ENCODE data around the gene FCRLB. TPM values are rescaled to one million over a fixed set of nuclear protein-coding genes. Genes with fewer than 3 reads are reported as not detected.

Gene FCRLB
- total and polyA plus RNA-seq, 5 donors from 2014 or later, result 0.25 to 0.63 (median 0.51) TPM; not detected in 1

DNA sequence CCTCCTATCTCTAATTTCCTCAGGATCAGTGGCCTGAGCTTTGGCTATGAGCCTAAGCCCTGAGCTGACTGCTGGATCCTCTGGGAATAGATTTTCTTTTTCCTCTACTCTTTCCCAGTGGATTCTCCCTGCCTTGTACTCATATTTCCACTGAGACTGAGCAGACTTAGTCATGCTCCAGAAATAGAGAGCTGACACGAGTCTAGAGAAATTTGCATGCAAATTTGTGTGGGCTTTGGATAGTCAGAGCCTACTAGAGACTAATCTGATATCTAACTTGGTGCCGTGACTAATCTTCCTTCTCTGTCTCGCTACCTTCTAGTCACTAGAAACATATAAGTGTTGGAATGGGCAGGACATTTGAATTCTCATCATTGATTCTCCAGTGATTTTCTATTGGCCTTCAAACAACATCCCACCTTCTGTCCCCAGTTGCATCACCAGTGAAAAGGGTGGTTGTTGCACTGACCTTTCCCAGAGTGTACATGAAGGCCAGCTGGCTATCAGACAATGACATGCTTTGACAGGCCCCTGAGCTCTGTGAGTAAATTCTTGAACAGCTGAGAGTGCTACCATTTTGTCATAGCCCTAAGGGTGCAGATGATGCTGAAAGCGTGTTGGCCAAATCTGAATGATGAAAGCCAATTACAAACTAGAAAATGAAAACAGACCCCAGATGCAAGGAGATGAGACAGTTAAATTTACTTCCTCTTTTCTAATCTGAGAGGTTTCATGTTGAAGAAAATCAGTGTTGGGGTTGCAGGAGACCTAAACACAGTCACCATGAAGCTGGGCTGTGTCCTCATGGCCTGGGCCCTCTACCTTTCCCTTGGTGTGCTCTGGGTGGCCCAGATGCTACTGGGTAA, 14.6 kb upstream of the FCRLB start, which contains the start of gene FCRLA:
FCRLA (plus strand) TSS at position 748 of the 866 bp plus-strand sequence; CDS start at position 784, 36 bp downstream.
- H3K27ac ChIP-seq (ENCODE audit: insufficient read depth, low read length, poor library complexity, severe bottlenecking), result no peak within 1 kb of the TSS
- H3K9me3 Mint-ChIP-seq, result no peaks in the 10 kb centered on the region

DNA sequence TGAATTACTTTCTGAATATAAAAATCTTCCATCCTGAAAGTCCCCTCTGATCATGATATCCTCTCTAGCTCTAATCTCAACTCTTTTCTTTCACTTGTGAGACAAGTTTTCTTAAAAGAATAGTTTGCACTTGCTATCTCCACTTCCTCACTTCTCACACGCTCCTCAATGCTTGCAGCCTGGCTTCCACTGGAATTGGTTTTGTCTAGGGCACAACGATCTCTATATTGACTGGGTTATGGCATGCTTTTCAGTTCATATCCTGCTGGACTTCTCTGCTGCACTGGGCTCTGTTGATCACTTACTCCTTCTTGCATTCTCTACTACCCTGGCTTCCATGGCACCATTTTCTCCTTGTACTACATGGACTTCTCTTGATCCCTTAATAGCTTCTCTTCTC, 13.8 kb upstream of the FCRLB start:
- Histone ChIP-seq H3K36me3 (ENCODE audit: control insufficient read depth, insufficient read depth, low read length) (no peaks in the 10 kb centered on the region), H3K27me3 (ENCODE audit: control insufficient read depth, insufficient read depth, low read length) (peaks cover 4% of the 10 kb centered on the region), H3K4me1 (ENCODE audit: control insufficient read depth, insufficient read depth, low read length, poor library complexity, severe bottlenecking) (no peaks in the 10 kb centered on the region), H3K9me3 (ENCODE audit: control insufficient read depth in 2 of 2, low read length in 2 of 2) (no peaks in the 10 kb centered on the region), H3K27ac (ENCODE audit: insufficient read depth, low read length, poor library complexity, severe bottlenecking) (no peak overlapping the region), H3K4me3 (ENCODE audit: low read depth, low read length) (no peak overlapping the region)
- Mint-ChIP-seq H3K4me1 (no peaks in the 10 kb centered on the region), H3K9me3 (no peaks in the 10 kb centered on the region), H3K36me3 (no peaks in the 10 kb centered on the region), H3K27me3 (peaks cover 22% of the 10 kb centered on the region), H3K4me3 (no peak overlapping the region), H3K27ac (no peak overlapping the region)
- ATAC-seq (ENCODE audit: low read depth in 2 of 2) (no peak), DNase-seq (no peak)

More for the DNA sequence above, 14.6 kb upstream of the FCRLB start, which contains the start of gene FCRLA:
- H3K4me3 Mint-ChIP-seq, result no peak within 1 kb of the TSS
- H3K36me3 Mint-ChIP-seq, result no peaks in the 10 kb centered on the region
- peaks cover 23% of the 10 kb centered on the region for H3K27me3 Mint-ChIP-seq
- Histone ChIP-seq H3K9me3 (ENCODE audit: control insufficient read depth in 2 of 2, low read length in 2 of 2) (no peaks in the 10 kb centered on the region), H3K4me3 (ENCODE audit: low read depth, low read length) (no peak within 1 kb of the TSS), H3K36me3 (ENCODE audit: control insufficient read depth, insufficient read depth, low read length) (no peaks in the 10 kb centered on the region), H3K4me1 (ENCODE audit: control insufficient read depth, insufficient read depth, low read length, poor library complexity, severe bottlenecking) (no peaks in the 10 kb centered on the region), H3K27me3 (ENCODE audit: control insufficient read depth, insufficient read depth, low read length) (peaks cover 5% of the 10 kb centered on the region)
- ATAC-seq (ENCODE audit: low read depth in 2 of 2) (peak in 1 of 2 donors; percentile 43), DNase-seq (no peak)
- H3K27ac Mint-ChIP-seq, result no peak within 1 kb of the TSS
- no peaks in the 10 kb centered on the region for H3K4me1 Mint-ChIP-seq

DNA sequence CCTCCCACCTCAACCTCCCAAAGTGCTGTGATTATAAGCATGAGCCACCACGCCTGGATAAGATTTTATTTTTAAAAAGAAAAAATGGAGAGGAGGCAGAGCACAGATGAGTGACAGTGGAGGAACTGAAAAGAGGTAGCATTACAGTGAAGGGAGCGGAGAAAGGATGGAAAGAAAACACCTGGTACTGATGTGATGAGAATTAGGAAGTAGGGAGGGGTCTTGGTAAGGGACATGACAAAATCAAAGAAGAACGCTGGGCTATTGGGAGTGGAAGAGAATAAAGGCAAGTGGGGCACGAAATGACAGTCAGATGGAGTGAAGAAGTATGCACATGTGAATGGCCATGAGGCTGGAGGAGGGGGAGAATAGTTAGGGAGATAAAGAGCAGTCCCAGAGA, 12.0 kb upstream of the FCRLB start:
- H3K4me3 ChIP-seq (ENCODE audit: low read depth, low read length), result no peak overlapping the region
- DNase-seq (no peak), ATAC-seq (ENCODE audit: low read depth in 2 of 2) (no peak)
- peaks cover 24% of the 10 kb centered on the region for H3K27me3 Mint-ChIP-seq
- peaks cover 4% of the 10 kb centered on the region for H3K27me3 ChIP-seq (ENCODE audit: control insufficient read depth, insufficient read depth, low read length)
- H3K4me3 Mint-ChIP-seq, result no peak overlapping the region
- H3K36me3 Mint-ChIP-seq, result no peaks in the 10 kb centered on the region
- H3K27ac Mint-ChIP-seq, result no peak overlapping the region
- no peaks in the 10 kb centered on the region for H3K4me1 Mint-ChIP-seq
- no peak overlapping the region for H3K27ac ChIP-seq (ENCODE audit: insufficient read depth, low read length, poor library complexity, severe bottlenecking)
- H3K4me1 ChIP-seq (ENCODE audit: control insufficient read depth, insufficient read depth, low read length, poor library complexity, severe bottlenecking), result no peaks in the 10 kb centered on the region
- H3K36me3 ChIP-seq (ENCODE audit: control insufficient read depth, insufficient read depth, low read length), result no peaks in the 10 kb centered on the region
- no peaks in the 10 kb centered on the region for H3K9me3 ChIP-seq (ENCODE audit: control insufficient read depth in 2 of 2, low read length in 2 of 2)
- H3K9me3 Mint-ChIP-seq, result no peaks in the 10 kb centered on the region

DNA sequence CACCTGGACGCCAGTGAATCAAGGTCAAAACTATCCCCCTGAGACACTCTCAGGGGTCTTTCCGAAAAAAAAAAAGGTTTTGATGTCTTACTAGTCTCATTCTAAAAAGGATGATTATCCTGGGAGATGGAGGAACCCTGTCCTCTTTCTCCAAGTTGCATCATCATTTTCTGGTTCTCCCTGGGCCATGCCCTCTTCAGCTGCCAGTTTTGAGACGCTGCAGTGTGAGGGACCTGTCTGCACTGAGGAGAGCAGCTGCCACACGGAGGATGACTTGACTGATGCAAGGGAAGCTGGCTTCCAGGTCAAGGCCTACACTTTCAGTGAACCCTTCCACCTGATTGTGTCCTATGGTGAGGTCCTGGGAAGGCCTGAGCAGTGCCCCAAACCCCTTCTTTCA, 10.8 kb upstream of the FCRLB start:
- no peaks in the 10 kb centered on the region for H3K4me1 Mint-ChIP-seq
- no peak overlapping the region for H3K27ac Mint-ChIP-seq
- H3K9me3 Mint-ChIP-seq, result no peaks in the 10 kb centered on the region
- Histone ChIP-seq H3K27ac (ENCODE audit: insufficient read depth, low read length, poor library complexity, severe bottlenecking) (no peak overlapping the region), H3K27me3 (ENCODE audit: control insufficient read depth, insufficient read depth, low read length) (peaks cover 8% of the 10 kb centered on the region), H3K9me3 (ENCODE audit: control insufficient read depth in 2 of 2, low read length in 2 of 2) (no peaks in the 10 kb centered on the region), H3K4me3 (ENCODE audit: low read depth, low read length) (no peak overlapping the region), H3K36me3 (ENCODE audit: control insufficient read depth, insufficient read depth, low read length) (no peaks in the 10 kb centered on the region), H3K4me1 (ENCODE audit: control insufficient read depth, insufficient read depth, low read length, poor library complexity, severe bottlenecking) (no peaks in the 10 kb centered on the region)
- ATAC-seq (ENCODE audit: low read depth in 2 of 2), result no peak
- H3K27me3 Mint-ChIP-seq, result peaks cover 27% of the 10 kb centered on the region
- H3K36me3 Mint-ChIP-seq, result no peaks in the 10 kb centered on the region
- no peak overlapping the region for H3K4me3 Mint-ChIP-seq
- DNase-seq, result no peak

DNA sequence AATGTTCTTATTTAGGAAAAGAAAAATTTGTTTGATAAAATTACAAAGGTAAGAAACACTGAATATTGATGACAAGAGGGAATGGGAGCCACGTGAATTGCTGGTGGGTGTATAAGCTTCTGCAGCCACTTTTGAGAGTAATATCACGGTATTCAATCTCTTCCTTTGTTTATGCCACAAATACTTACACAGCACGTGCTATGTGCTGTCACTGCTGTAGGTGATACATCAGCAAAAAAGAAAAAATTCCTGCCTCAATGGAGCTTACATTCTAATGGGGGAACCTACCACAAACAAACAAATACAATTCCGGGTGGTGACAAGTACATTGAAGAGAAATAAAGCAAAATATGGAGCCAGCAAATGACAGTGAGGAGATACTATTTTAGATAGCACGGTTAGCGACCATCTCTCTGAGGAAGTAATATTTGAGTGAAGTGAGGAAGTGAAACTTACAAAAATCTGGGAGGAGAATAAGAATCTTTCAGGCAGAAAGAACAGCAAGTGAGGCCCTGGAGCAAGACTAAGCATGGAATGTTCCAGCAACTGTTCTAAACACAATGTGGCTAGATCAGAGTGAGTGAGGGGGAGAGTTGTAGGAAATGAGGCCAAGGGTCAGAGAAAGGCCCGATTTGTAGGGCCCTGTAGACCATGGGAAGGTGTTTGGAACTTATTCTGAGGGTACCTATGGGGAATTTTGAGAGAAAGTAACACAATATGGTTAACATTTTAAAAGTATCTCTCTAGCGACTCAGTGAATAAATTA, 2.6 kb upstream of the FCRLB start:
- Histone ChIP-seq H3K27me3 (ENCODE audit: control insufficient read depth, insufficient read depth, low read length) (peaks cover 12% of the 10 kb centered on the region), H3K36me3 (ENCODE audit: control insufficient read depth, insufficient read depth, low read length) (no peaks in the 10 kb centered on the region), H3K4me3 (ENCODE audit: low read depth, low read length) (no peak overlapping the region), H3K4me1 (ENCODE audit: control insufficient read depth, insufficient read depth, low read length, poor library complexity, severe bottlenecking) (no peaks in the 10 kb centered on the region), H3K27ac (ENCODE audit: insufficient read depth, low read length, poor library complexity, severe bottlenecking) (no peak overlapping the region), H3K9me3 (ENCODE audit: control insufficient read depth in 2 of 2, low read length in 2 of 2) (no peaks in the 10 kb centered on the region)
- H3K27ac Mint-ChIP-seq, result no peak overlapping the region
- DNase-seq (no peak), ATAC-seq (ENCODE audit: low read depth in 2 of 2) (no peak)
- H3K4me1 Mint-ChIP-seq, result peaks cover 0 to 5% (median under 1%) of the 10 kb centered on the region in 4 donors
- H3K36me3 Mint-ChIP-seq, result no peaks in the 10 kb centered on the region
- peaks cover 0 to 2% (median 0%) of the 10 kb centered on the region in 7 donors for H3K9me3 Mint-ChIP-seq
- H3K4me3 Mint-ChIP-seq, result no peak overlapping the region
- peaks cover 60% of the 10 kb centered on the region for H3K27me3 Mint-ChIP-seq

DNA sequence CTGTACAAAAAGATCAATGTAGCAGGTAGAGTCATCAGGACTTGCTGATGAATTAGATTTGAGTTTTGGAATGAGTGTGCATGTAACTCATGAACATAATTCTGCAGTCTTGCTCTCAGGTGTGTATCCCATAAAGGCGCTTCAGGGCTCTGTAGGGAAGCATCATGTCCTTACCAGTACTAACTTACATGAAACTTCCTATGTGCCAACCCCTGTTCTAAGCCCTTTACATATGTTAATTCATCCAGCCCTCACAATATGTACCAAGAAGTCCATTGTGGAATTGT, 2.1 kb upstream of the FCRLB start:
- no peaks in the 10 kb centered on the region for H3K36me3 ChIP-seq (ENCODE audit: control insufficient read depth, insufficient read depth, low read length)
- Mint-ChIP-seq H3K4me3 (no peak overlapping the region), H3K9me3 (peaks cover 0 to 2% (median 0%) of the 10 kb centered on the region in 7 donors), H3K27me3 (peaks cover 66% of the 10 kb centered on the region), H3K4me1 (peaks cover 0 to 5% (median under 1%) of the 10 kb centered on the region in 4 donors), H3K36me3 (no peaks in the 10 kb centered on the region), H3K27ac (no peak overlapping the region)
- peaks cover 12% of the 10 kb centered on the region for H3K27me3 ChIP-seq (ENCODE audit: control insufficient read depth, insufficient read depth, low read length)
- H3K27ac ChIP-seq (ENCODE audit: insufficient read depth, low read length, poor library complexity, severe bottlenecking), result no peak overlapping the region
- H3K4me1 ChIP-seq (ENCODE audit: control insufficient read depth, insufficient read depth, low read length, poor library complexity, severe bottlenecking), result no peaks in the 10 kb centered on the region
- no peak overlapping the region for H3K4me3 ChIP-seq (ENCODE audit: low read depth, low read length)
- no peak for ATAC-seq (ENCODE audit: low read depth in 2 of 2)
- H3K9me3 ChIP-seq (ENCODE audit: control insufficient read depth in 2 of 2, low read length in 2 of 2), result no peaks in the 10 kb centered on the region
- DNase-seq, result no peak

DNA sequence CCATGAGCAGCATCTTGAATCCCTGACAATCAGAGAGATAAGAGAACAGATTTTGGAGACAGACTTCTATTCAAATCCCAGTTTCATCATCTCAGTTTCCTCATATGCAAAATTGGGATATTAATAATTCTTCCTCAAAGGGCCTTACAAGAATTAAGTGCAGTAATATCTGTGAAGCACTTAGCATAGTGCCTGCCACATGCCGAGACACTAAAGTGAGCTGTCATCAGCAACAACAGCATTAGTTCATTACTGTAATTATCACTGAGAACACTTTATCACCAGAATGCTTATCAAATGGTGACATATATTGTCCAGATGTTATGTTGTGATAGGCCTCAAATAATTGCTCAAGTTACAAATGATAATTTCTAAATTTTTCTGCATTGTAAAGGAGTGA, 922 bp upstream of the FCRLB start:
- Mint-ChIP-seq H3K4me3 (no peak overlapping the region), H3K9me3 (peaks cover 0 to 4% (median 0%) of the 10 kb centered on the region in 7 donors), H3K36me3 (no peaks in the 10 kb centered on the region), H3K27me3 (peaks cover 70% of the 10 kb centered on the region), H3K4me1 (peaks cover 0 to 7% (median 3%) of the 10 kb centered on the region in 4 donors), H3K27ac (no peak overlapping the region)
- peaks cover under 1% of the 10 kb centered on the region for H3K4me1 ChIP-seq (ENCODE audit: control insufficient read depth, insufficient read depth, low read length, poor library complexity, severe bottlenecking)
- DNase-seq (no peak), ATAC-seq (ENCODE audit: low read depth in 2 of 2) (no peak)
- H3K9me3 ChIP-seq (ENCODE audit: control insufficient read depth in 2 of 2, low read length in 2 of 2), result no peaks in the 10 kb centered on the region
- no peak overlapping the region for H3K27ac ChIP-seq (ENCODE audit: insufficient read depth, low read length, poor library complexity, severe bottlenecking)
- peaks cover 15% of the 10 kb centered on the region for H3K27me3 ChIP-seq (ENCODE audit: control insufficient read depth, insufficient read depth, low read length)
- H3K4me3 ChIP-seq (ENCODE audit: low read depth, low read length), result no peak overlapping the region
- H3K36me3 ChIP-seq (ENCODE audit: control insufficient read depth, insufficient read depth, low read length), result no peaks in the 10 kb centered on the region

Measured in CD4-positive, CD25-positive, alpha-beta regulatory T cell (primary cell).